Left ventricle myocardium inferior (tissue), 1 donor: ENCODE results near the gene SEPTIN1. TPM values are rescaled to one million over a fixed set of nuclear protein-coding genes. Genes with fewer than 3 reads are reported as not detected.

ENCODE experiments used
- DNase-seq: peaks from one replicate; pipeline ENCODE4 v3.0.0-alpha.2; 2020
- H3K27ac ChIP-seq: fragments of 200-600 bp; replicated peaks from 2 replicates; pipeline ENCODE4 v1.8.0; 2021
- H3K27me3 ChIP-seq: fragments of 200-600 bp; 2 replicates; pipeline ENCODE4 v1.8.0; 2021; ENCODE audit warnings: low read depth
- H3K36me3 ChIP-seq: fragments of 200-600 bp; 2 replicates; pipeline ENCODE4 v1.8.0; 2021
- H3K4me1 ChIP-seq: fragments of 200-600 bp; 2 replicates; pipeline ENCODE4 v1.8.0; 2021
- H3K4me3 ChIP-seq: fragments of 200-600 bp; 2 replicates; pipeline ENCODE4 v1.8.0; 2021; ENCODE audit warnings: mild to moderate bottlenecking, moderate library complexity
- H3K9me3 ChIP-seq: fragments of 200-600 bp; replicated peaks from 2 replicates; pipeline ENCODE4 v1.8.0; 2021
- CTCF ChIP-seq: fragments of 200-600 bp; IDR thresholded peaks from 2 replicates; pipeline ENCODE4 v1.8.0; 2021; ENCODE audit warnings: antibody characterized with exemption, mild to moderate bottlenecking, borderline replicate concordance
- intact Hi-C: fragments of 100-400 bp; cut with micrococcal nuclease; formaldehyde crosslinking; loops from one replicate; pipeline ENCODE4 v1.11.0; 2022
- total RNA-seq: library from RNA; stranded (reverse); fragmentation: NEBNext Ultra II Directional; extraction: Animal tissue kit (Norgen Biotek cat#: 25700); gene quantifications from one replicate; pipeline ENCODE4 v1.2.1, GENCODE V29; 2021
- donor health status: DM: no; HTN: yes; CAD: no; lungs with severe emphysema.

Gene SEPTIN1
- total RNA-seq, 1 donor from 2014 or later = 1.3 TPM

GRCh38 chr16:30414159-30414558 is 31.8 kb upstream of the SEPTIN1 start:
- DNase-seq = no peak
- no peak for TF ChIP-seq CTCF
- Histone ChIP-seq H3K27ac (peak overlapping the region; percentile 51), H3K9me3 (no peaks in the 10 kb centered on the region), H3K4me3 (no peak overlapping the region), H3K4me1 (peaks cover 26% of the 10 kb centered on the region), H3K36me3 (peaks cover 15% of the 10 kb centered on the region), H3K27me3 (no peaks in the 10 kb centered on the region)
- intact Hi-C loops = no loop called here

GRCh38 chr16:30413112-30413806 is 30.9 kb upstream of the SEPTIN1 start:
- intact Hi-C loops = no loop called here

GRCh38 chr16:30409125-30410060 is 27.0 kb upstream of the SEPTIN1 start:
- intact Hi-C loops = no loop called here
- Histone ChIP-seq H3K4me1 (peaks cover 37% of the 10 kb centered on the region), H3K4me3 (peak overlapping the region; percentile 18), H3K27me3 (no peaks in the 10 kb centered on the region), H3K36me3 (peaks cover 15% of the 10 kb centered on the region), H3K27ac (peak overlapping the region; percentile 52), H3K9me3 (no peaks in the 10 kb centered on the region)
- peak; percentile 96 for TF ChIP-seq CTCF
- peak; percentile 90 for DNase-seq

More at GRCh38 chr16:30413112-30413806, 30.9 kb upstream of the SEPTIN1 start:
- H3K9me3 ChIP-seq = no peaks in the 10 kb centered on the region
- peaks cover 32% of the 10 kb centered on the region for H3K4me1 ChIP-seq
- no peaks in the 10 kb centered on the region for H3K27me3 ChIP-seq
- H3K36me3 ChIP-seq = peaks cover 15% of the 10 kb centered on the region
- no peak for TF ChIP-seq CTCF
- no peak for DNase-seq
- H3K27ac ChIP-seq = peak overlapping the region; percentile 51
- H3K4me3 ChIP-seq = no peak overlapping the region

GRCh38 chr16:30407804-30408534 is 25.6 kb upstream of the SEPTIN1 start:
- no peak for DNase-seq
- TF ChIP-seq CTCF = no peak
- no peaks in the 10 kb centered on the region for H3K9me3 ChIP-seq
- peak overlapping the region; percentile 88 for H3K27ac ChIP-seq
- peaks cover 37% of the 10 kb centered on the region for H3K4me1 ChIP-seq
- peak overlapping the region; percentile 80 for H3K4me3 ChIP-seq
- H3K27me3 ChIP-seq = no peaks in the 10 kb centered on the region
- peaks cover 11% of the 10 kb centered on the region for H3K36me3 ChIP-seq
- intact Hi-C loops = no loop called here

- DNase-seq = peak; percentile 96
- Histone ChIP-seq H3K36me3 (peaks cover 11% of the 10 kb centered on the region), H3K4me3 (peak within 1 kb of the TSS; percentile 80), H3K27me3 (no peaks in the 10 kb centered on the region), H3K9me3 (no peaks in the 10 kb centered on the region), H3K4me1 (peaks cover 37% of the 10 kb centered on the region), H3K27ac (peak within 1 kb of the TSS; percentile 88)
- TF ChIP-seq CTCF = peak; percentile 12
- intact Hi-C loops = no loop called here
Observed at GRCh38 chr16:30407102-30407803, 24.9 kb upstream of the SEPTIN1 start, which contains the start of gene ZNF771. TSS of gene ZNF771 (plus strand) at chr16:30407606. CDS start at chr16:30408054, 448 bp downstream.
